ENCODE data around the gene HDHD3.

GRCh38 chr9:113389451-113389850 is 12.7 kb upstream of the HDHD3 start:
- TF ChIP-seq, protein P1, sequence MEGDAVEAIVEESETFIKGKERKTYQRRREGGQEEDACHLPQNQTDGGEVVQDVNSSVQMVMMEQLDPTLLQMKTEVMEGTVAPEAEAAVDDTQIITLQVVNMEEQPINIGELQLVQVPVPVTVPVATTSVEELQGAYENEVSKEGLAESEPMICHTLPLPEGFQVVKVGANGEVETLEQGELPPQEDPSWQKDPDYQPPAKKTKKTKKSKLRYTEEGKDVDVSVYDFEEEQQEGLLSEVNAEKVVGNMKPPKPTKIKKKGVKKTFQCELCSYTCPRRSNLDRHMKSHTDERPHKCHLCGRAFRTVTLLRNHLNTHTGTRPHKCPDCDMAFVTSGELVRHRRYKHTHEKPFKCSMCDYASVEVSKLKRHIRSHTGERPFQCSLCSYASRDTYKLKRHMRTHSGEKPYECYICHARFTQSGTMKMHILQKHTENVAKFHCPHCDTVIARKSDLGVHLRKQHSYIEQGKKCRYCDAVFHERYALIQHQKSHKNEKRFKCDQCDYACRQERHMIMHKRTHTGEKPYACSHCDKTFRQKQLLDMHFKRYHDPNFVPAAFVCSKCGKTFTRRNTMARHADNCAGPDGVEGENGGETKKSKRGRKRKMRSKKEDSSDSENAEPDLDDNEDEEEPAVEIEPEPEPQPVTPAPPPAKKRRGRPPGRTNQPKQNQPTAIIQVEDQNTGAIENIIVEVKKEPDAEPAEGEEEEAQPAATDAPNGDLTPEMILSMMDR (IDR thresholded peaks at IDR 0.05) = no peak
- no peak for TF ChIP-seq POLR2A (IDR thresholded peaks at IDR 0.05; ENCODE audit: low read depth)
- no peak for TF ChIP-seq POLR2AphosphoS5 (IDR thresholded peaks at IDR 0.05)
